Smooth muscle cell (in vitro differentiated cells): ENCODE measurements around the gene KRTAP4-16. TPM values are rescaled to one million over a fixed set of nuclear protein-coding genes. Genes with fewer than 3 reads are reported as not detected.
A peak's percentile ranks its signal among the peaks of the same experiment; 100 is the strongest.
"Not testable (repeated sequence)": the region's sequence is repeated elsewhere in the genome, so short reads cannot be mapped to it uniquely, and the experiment has no call there.

Experiments
- DNase-seq: peaks from one replicate; lab custom pipeline; 2025; ENCODE audit not compliant: unreplicated experiment; lab: John Stamatoyannopoulos, UW
- H2AFZ ChIP-seq: fragments of 200-600 bp; sonication (generic); 2 replicates; pipeline ENCODE4 v1.6.0; 2016; ENCODE audit warnings: antibody characterized with exemption, low read depth, mild to moderate bottlenecking
- H3F3A ChIP-seq: fragments of 200-600 bp; sonication (generic); 2 replicates; pipeline ENCODE4 v1.6.0; 2017; ENCODE audit warnings: antibody characterized with exemption, low read depth
- H3K27ac ChIP-seq: fragments of 200-600 bp; sonication (generic); 2 replicates; pipeline ENCODE4 v1.5.1; 2016; ENCODE audit warnings: low read depth, mild to moderate bottlenecking
- H3K27me3 ChIP-seq: fragments of 200-600 bp; sonication (generic); 2 replicates; pipeline ENCODE4 v1.6.1; 2016; ENCODE audit warnings: low read depth, mild to moderate bottlenecking
- H3K36me3 ChIP-seq: fragments of 200-600 bp; sonication (generic); 2 replicates; pipeline ENCODE4 v1.5.1; 2016; ENCODE audit warnings: low read depth
- H3K4me1 ChIP-seq: fragments of 200-600 bp; sonication (generic); 2 replicates; pipeline ENCODE4 v1.5.1; 2016; ENCODE audit warnings: low read depth
- H3K4me2 ChIP-seq: fragments of 200-600 bp; sonication (generic); 2 replicates; pipeline ENCODE4 v1.6.0; 2016; ENCODE audit warnings: mild to moderate bottlenecking
- H3K4me3 ChIP-seq: fragments of 200-600 bp; sonication (generic); 2 replicates; pipeline ENCODE4 v1.5.1; 2016; ENCODE audit warnings: mild to moderate bottlenecking
- H3K79me2 ChIP-seq: fragments of 200-600 bp; sonication (generic); 2 replicates; pipeline ENCODE4 v1.6.0; 2016; ENCODE audit warnings: low read depth, mild to moderate bottlenecking
- H3K9ac ChIP-seq: fragments of 200-600 bp; sonication (generic); 2 replicates; pipeline ENCODE4 v1.6.0; 2016; ENCODE audit warnings: low read depth
- H3K9me3 ChIP-seq: fragments of 200-600 bp; sonication (generic); replicated peaks from 2 replicates; pipeline ENCODE4 v1.5.1; 2016; ENCODE audit warnings: low read depth
- H4K20me1 ChIP-seq: fragments of 200-600 bp; sonication (generic); 2 replicates; pipeline ENCODE4 v1.6.0; 2016; ENCODE audit warnings: low read depth
- WGBS: methylation state at CpG from one replicate; pipeline ENCODE4 v1.1.7; 2016; ENCODE audit warnings: low lambda C conversion rate; 5-methylcytosine and 5-hydroxymethylcytosine counted together
- polyA plus RNA-seq: library from polyadenylated mRNA; unstranded; fragments of >200 nt; fragmentation: Nextera tagmentation; extraction: Ambion mirVana; gene quantifications from 2 replicates; pipeline ENCODE4 v1.2.1, GENCODE V29; 2016
- total RNA-seq: library from RNA; depleted of rRNA; stranded (reverse); fragments of >200 nt; gene quantifications from 2 replicates; pipeline ENCODE4 v1.2.3, GENCODE V29; 2014
- TF ChIP-seq, protein P1 (sequence below): fragments of 200-600 bp; sonication (generic); IDR thresholded peaks from 2 replicates; pipeline ENCODE4 v1.5.1; 2017; ENCODE audit warnings: borderline replicate concordance, mild to moderate bottlenecking, antibody characterized with exemption; ENCODE audit not compliant: insufficient read depth, poor library complexity, severe bottlenecking

KRTAP4-16 gene
- total and polyA plus RNA-seq, 2 experiments from 2014 or later, result not detected

- Histone ChIP-seq H3K79me2 (no peaks in the 10 kb centered on the region), H3K27ac (peak overlapping the region; percentile 89), H3F3A (peaks cover 3% of the 10 kb centered on the region), H4K20me1 (no peaks in the 10 kb centered on the region), H3K9me3 (no peaks in the 10 kb centered on the region), H3K4me1 (peaks cover 6% of the 10 kb centered on the region), H3K27me3 (no peaks in the 10 kb centered on the region), H3K36me3 (no peaks in the 10 kb centered on the region), H3K4me2 (no peak overlapping the region), H3K4me3 (no peak overlapping the region), H3K9ac (no peak overlapping the region), H2AFZ (no peak overlapping the region)
- WGBS, result 83% methylated on average over 4 of the region's 4 CpGs
- TF ChIP-seq, protein P1, sequence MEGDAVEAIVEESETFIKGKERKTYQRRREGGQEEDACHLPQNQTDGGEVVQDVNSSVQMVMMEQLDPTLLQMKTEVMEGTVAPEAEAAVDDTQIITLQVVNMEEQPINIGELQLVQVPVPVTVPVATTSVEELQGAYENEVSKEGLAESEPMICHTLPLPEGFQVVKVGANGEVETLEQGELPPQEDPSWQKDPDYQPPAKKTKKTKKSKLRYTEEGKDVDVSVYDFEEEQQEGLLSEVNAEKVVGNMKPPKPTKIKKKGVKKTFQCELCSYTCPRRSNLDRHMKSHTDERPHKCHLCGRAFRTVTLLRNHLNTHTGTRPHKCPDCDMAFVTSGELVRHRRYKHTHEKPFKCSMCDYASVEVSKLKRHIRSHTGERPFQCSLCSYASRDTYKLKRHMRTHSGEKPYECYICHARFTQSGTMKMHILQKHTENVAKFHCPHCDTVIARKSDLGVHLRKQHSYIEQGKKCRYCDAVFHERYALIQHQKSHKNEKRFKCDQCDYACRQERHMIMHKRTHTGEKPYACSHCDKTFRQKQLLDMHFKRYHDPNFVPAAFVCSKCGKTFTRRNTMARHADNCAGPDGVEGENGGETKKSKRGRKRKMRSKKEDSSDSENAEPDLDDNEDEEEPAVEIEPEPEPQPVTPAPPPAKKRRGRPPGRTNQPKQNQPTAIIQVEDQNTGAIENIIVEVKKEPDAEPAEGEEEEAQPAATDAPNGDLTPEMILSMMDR, result no peak
- no peak for DNase-seq
Observed at GRCh38 chr17:41063449-41063848, 38.6 kb downstream of the KRTAP4-16 start.

- H3K36me3 ChIP-seq, result no peaks in the 10 kb centered on the region
- no peak for DNase-seq
- H3K27me3 ChIP-seq, result no peaks in the 10 kb centered on the region
- WGBS, result 72% methylated on average over 1 of the region's 1 CpG
- no peaks in the 10 kb centered on the region for H3K79me2 ChIP-seq
- H4K20me1 ChIP-seq, result no peaks in the 10 kb centered on the region
- H3K27ac ChIP-seq, result peak overlapping the region; percentile 89
- no peak overlapping the region for H3K4me3 ChIP-seq
- no peak overlapping the region for H2AFZ ChIP-seq
- H3K9me3 ChIP-seq, result no peaks in the 10 kb centered on the region
- TF ChIP-seq, protein P1, result no peak
- peak overlapping the region; percentile 61 for H3K9ac ChIP-seq
- H3K4me1 ChIP-seq, result peaks cover 6% of the 10 kb centered on the region
- no peak overlapping the region for H3K4me2 ChIP-seq
- peaks cover 3% of the 10 kb centered on the region for H3F3A ChIP-seq
Observed at GRCh38 chr17:41061964-41062363, 40.0 kb downstream of the KRTAP4-16 start.

GRCh38 chr17:41060052-41060604 is 41.9 kb downstream of the KRTAP4-16 start, which contains the start of gene KRTAP2-3:
Gene KRTAP2-3, minus strand, starts transcription at chr17:41060114. Its CDS starts 64 bp downstream, at chr17:41060050.
- no peak for DNase-seq
- H3K4me2 ChIP-seq, result peak within 1 kb of the TSS; percentile 60
- H3K79me2 ChIP-seq, result no peaks in the 10 kb centered on the region
- TF ChIP-seq, protein P1, result no peak
- peak within 1 kb of the TSS; percentile 61 for H3K9ac ChIP-seq
- H3K9me3 ChIP-seq, result no peaks in the 10 kb centered on the region
- no peak within 1 kb of the TSS for H2AFZ ChIP-seq
- H3K36me3 ChIP-seq, result no peaks in the 10 kb centered on the region
- H3K27me3 ChIP-seq, result no peaks in the 10 kb centered on the region
- H4K20me1 ChIP-seq, result no peaks in the 10 kb centered on the region
- H3K27ac ChIP-seq, result peak within 1 kb of the TSS; percentile 89
- peaks cover 6% of the 10 kb centered on the region for H3K4me1 ChIP-seq
- peaks cover 3% of the 10 kb centered on the region for H3F3A ChIP-seq
- no peak within 1 kb of the TSS for H3K4me3 ChIP-seq
- 30% methylated on average over 6 of the region's 6 CpGs for WGBS

- not testable (repeated sequence) for H3F3A ChIP-seq, H3K9ac ChIP-seq, H3K36me3 ChIP-seq, H3K4me1 ChIP-seq, H3K4me3 ChIP-seq, H2AFZ ChIP-seq, H4K20me1 ChIP-seq, H3K27me3 ChIP-seq, H3K79me2 ChIP-seq, H3K9me3 ChIP-seq, DNase-seq
- Histone ChIP-seq H3K27ac (peak overlapping the region; percentile 89), H3K4me2 (peak overlapping the region; percentile 60)
- 53% methylated on average over 11 of the region's 31 CpGs for WGBS
Observed at GRCh38 chr17:41059276-41060051, 42.5 kb downstream of the KRTAP4-16 start.
